Measurements from ENCODE around the gene C17orf107.

The C17orf107 gene

GRCh38 chr17:4870855-4871254 lies 28.5 kb upstream of the C17orf107 start:
- DNase-seq (ENCODE audit: extremely low read depth in 1 of 2, low read depth in 1 of 2) = no peak

- DNase-seq (ENCODE audit: extremely low read depth in 1 of 2, low read depth in 1 of 2) = no peak
Observed at GRCh38 chr17:4872786-4873185, 26.6 kb upstream of the C17orf107 start.

- no peak for DNase-seq (ENCODE audit: extremely low read depth in 1 of 2, low read depth in 1 of 2)
Observed at GRCh38 chr17:4877089-4877488, 22.2 kb upstream of the C17orf107 start.

GRCh38 chr17:4879601-4880000 lies 19.7 kb upstream of the C17orf107 start:
- DNase-seq (ENCODE audit: extremely low read depth in 1 of 2, low read depth in 1 of 2) = no peak

GRCh38 chr17:4880857-4881256 lies 18.5 kb upstream of the C17orf107 start:
- no peak for DNase-seq (ENCODE audit: extremely low read depth in 1 of 2, low read depth in 1 of 2)

GRCh38 chr17:4881761-4882555 lies 17.4 kb upstream of the C17orf107 start:
- no peak for DNase-seq (ENCODE audit: extremely low read depth in 1 of 2, low read depth in 1 of 2)

- DNase-seq (ENCODE audit: extremely low read depth in 1 of 2, low read depth in 1 of 2) = no peak
Observed at GRCh38 chr17:4884489-4884888, 14.8 kb upstream of the C17orf107 start.

GRCh38 chr17:4886830-4887229 lies 12.5 kb upstream of the C17orf107 start:
- no peak for DNase-seq (ENCODE audit: extremely low read depth in 1 of 2, low read depth in 1 of 2)

- no peak for DNase-seq (ENCODE audit: extremely low read depth in 1 of 2, low read depth in 1 of 2)
Observed at GRCh38 chr17:4887581-4887980, 11.8 kb upstream of the C17orf107 start.

GRCh38 chr17:4891411-4892410 lies 7.6 kb upstream of the C17orf107 start:
- no peak for DNase-seq (ENCODE audit: extremely low read depth in 1 of 2, low read depth in 1 of 2)

- DNase-seq (ENCODE audit: extremely low read depth in 1 of 2, low read depth in 1 of 2) = no peak
Observed at GRCh38 chr17:4892499-4893221, 6.7 kb upstream of the C17orf107 start.

GRCh38 chr17:4893272-4893671 lies 6.1 kb upstream of the C17orf107 start:
- no peak for DNase-seq (ENCODE audit: extremely low read depth in 1 of 2, low read depth in 1 of 2)

GRCh38 chr17:4893721-4894560 lies 5.4 kb upstream of the C17orf107 start:
- no peak for DNase-seq (ENCODE audit: extremely low read depth in 1 of 2, low read depth in 1 of 2)

- DNase-seq (ENCODE audit: extremely low read depth in 1 of 2, low read depth in 1 of 2) = no peak
Observed at GRCh38 chr17:4895121-4895520, 4.2 kb upstream of the C17orf107 start.

GRCh38 chr17:4895657-4896331 lies 3.5 kb upstream of the C17orf107 start:
- DNase-seq (ENCODE audit: extremely low read depth in 1 of 2, low read depth in 1 of 2) = no peak

- DNase-seq (ENCODE audit: extremely low read depth in 1 of 2, low read depth in 1 of 2) = no peak
Observed at GRCh38 chr17:4896332-4897197, 2.8 kb upstream of the C17orf107 start.

GRCh38 chr17:4897198-4897687 lies 2.1 kb upstream of the C17orf107 start:
- DNase-seq (ENCODE audit: extremely low read depth in 1 of 2, low read depth in 1 of 2) = no peak

- no peak for DNase-seq (ENCODE audit: extremely low read depth in 1 of 2, low read depth in 1 of 2)
Observed at GRCh38 chr17:4897785-4898184, 1.6 kb upstream of the C17orf107 start.

- no peak for DNase-seq (ENCODE audit: extremely low read depth in 1 of 2, low read depth in 1 of 2)
Observed at GRCh38 chr17:4898351-4898750, 985 bp upstream of the C17orf107 start.
